ENCODE measurements around the gene BACH2. TPM values are rescaled to one million over a fixed set of nuclear protein-coding genes. Genes with fewer than 3 reads are reported as not detected.

The BACH2 gene
- polyA plus RNA-seq, 1 donor from 2014 or later = 45.5 TPM

- H3K27me3 ChIP-seq (ENCODE audit: insufficient read depth, low read depth, low read length) = no peaks in the 10 kb centered on the region
- no peak overlapping the region for H3K4me2 ChIP-seq (ENCODE audit: low read length)
- H2AFZ ChIP-seq (ENCODE audit: low read depth, low read length) = no peak overlapping the region
- H3K9me2 ChIP-seq (ENCODE audit: insufficient read depth, low read length) = no peaks in the 10 kb centered on the region
- peaks cover 10% of the 10 kb centered on the region for H3F3A ChIP-seq (ENCODE audit: insufficient read depth, low read length, poor library complexity, severe bottlenecking)
- H3K9me3 ChIP-seq (ENCODE audit: low read length) = no peaks in the 10 kb centered on the region
- H3K36me3 ChIP-seq (ENCODE audit: insufficient read depth, low read length) = no peaks in the 10 kb centered on the region
- H3K9ac ChIP-seq (ENCODE audit: low read length) = peak overlapping the region; percentile 94
- H3K79me2 ChIP-seq (replicated peaks; ENCODE audit: insufficient read depth, low read length) = peaks cover 50% of the 10 kb centered on the region
- H3K4me3 ChIP-seq (ENCODE audit: low read length) = peak overlapping the region; percentile 89
- H4K20me1 ChIP-seq (ENCODE audit: insufficient read depth) = peaks cover 6% of the 10 kb centered on the region
- peak; percentile 12 for TF ChIP-seq MXI1 (conservative IDR thresholded peaks at IDR 0.05; ENCODE audit: poor library complexity, severe bottlenecking)
- no peak for TF ChIP-seq TAF1 (IDR thresholded peaks at IDR 0.05; ENCODE audit: low read depth)
- peak; percentile 13 for TF ChIP-seq CTCF (IDR thresholded peaks at IDR 0.05; ENCODE audit: poor library complexity, severe bottlenecking)
- no peak for TF ChIP-seq REST (IDR thresholded peaks at IDR 0.05; ENCODE audit: borderline replicate concordance)
- no peak for TF ChIP-seq EZH2 (IDR thresholded peaks at IDR 0.05; ENCODE audit: borderline replicate concordance, insufficient read depth, low read length, poor library complexity, severe bottlenecking)
- TF ChIP-seq POLR2AphosphoS5 (IDR thresholded peaks at IDR 0.05) = peak; percentile 49
- TF ChIP-seq RAD21 (conservative IDR thresholded peaks at IDR 0.05) = no peak
- peak; percentile 47 for TF ChIP-seq SMC3 (conservative IDR thresholded peaks at IDR 0.05; ENCODE audit: poor library complexity)
- TF ChIP-seq EP300 (conservative IDR thresholded peaks at IDR 0.05; ENCODE audit: poor library complexity, severe bottlenecking) = peak; percentile 14
- peak overlapping the region; percentile 90 for H3K27ac ChIP-seq (ENCODE audit: low read length)
Measured at GRCh38 chr6:90295854-90296340, 746 bp downstream of the BACH2 start.

- Histone ChIP-seq H2AFZ (ENCODE audit: low read depth, low read length) (no peak overlapping the region), H3F3A (ENCODE audit: insufficient read depth, low read length, poor library complexity, severe bottlenecking) (peaks cover 10% of the 10 kb centered on the region), H3K79me2 (replicated peaks; ENCODE audit: insufficient read depth, low read length) (peaks cover 57% of the 10 kb centered on the region), H3K36me3 (ENCODE audit: insufficient read depth, low read length) (no peaks in the 10 kb centered on the region), H3K4me2 (ENCODE audit: low read length) (peak overlapping the region; percentile 93), H4K20me1 (ENCODE audit: insufficient read depth) (peaks cover 6% of the 10 kb centered on the region), H3K9me2 (ENCODE audit: insufficient read depth, low read length) (no peaks in the 10 kb centered on the region), H3K27me3 (ENCODE audit: insufficient read depth, low read depth, low read length) (no peaks in the 10 kb centered on the region), H3K4me3 (ENCODE audit: low read length) (peak overlapping the region; percentile 89), H3K9me3 (ENCODE audit: low read length) (no peaks in the 10 kb centered on the region), H3K9ac (ENCODE audit: low read length) (peak overlapping the region; percentile 94), H3K27ac (ENCODE audit: low read length) (peak overlapping the region; percentile 90)
- TF ChIP-seq RAD21 (conservative IDR thresholded peaks at IDR 0.05) = peak; percentile 46
- no peak for TF ChIP-seq SMC3 (conservative IDR thresholded peaks at IDR 0.05; ENCODE audit: poor library complexity)
- peak; percentile 28 for TF ChIP-seq CTCF (IDR thresholded peaks at IDR 0.05; ENCODE audit: poor library complexity, severe bottlenecking)
- TF ChIP-seq TAF1 (IDR thresholded peaks at IDR 0.05; ENCODE audit: low read depth) = no peak
- TF ChIP-seq MXI1 (conservative IDR thresholded peaks at IDR 0.05; ENCODE audit: poor library complexity, severe bottlenecking) = peak; percentile 53
Measured at GRCh38 chr6:90294989-90295853, 1.4 kb downstream of the BACH2 start.
